HCT116 (cell line): ENCODE measurements around the gene MYCBP2. TPM values are rescaled to one million over a fixed set of nuclear protein-coding genes. Genes with fewer than 3 reads are reported as not detected.

Experiments used
- ATAC-seq: fragments of 200-7000 bp; cut with Tn5 transposase; 2 replicates; pipeline ENCODE4 v1.9.1; 2020; ENCODE audit warnings: mild to moderate bottlenecking, moderate library complexity
- BruUV-seq: library from RNA; stranded (reverse); fragments of 400-500 nt; replicated peaks from 2 replicates; lab custom pipeline; 2021; lab: Mats Ljungman, UMichigan
- CTCF ChIA-PET: fragments of 300-600 bp; sonication (Branson Sonifier 250); formaldehyde crosslinking; loops from one replicate; lab custom pipeline; 2021; ENCODE audit warnings: antibody characterized with exemption; lab: Charles Lee
- POLR2A ChIA-PET: fragments of 300-600, 350-600 bp; sonication (Branson Sonifier 250); formaldehyde crosslinking; loops from one replicate; lab custom pipeline; 2021; ENCODE audit warnings: antibody characterized with exemption; lab: Charles Lee
- RAD21 ChIA-PET, 2 experiments: fragments of 300-600 bp; sonication (Branson Sonifier 250); formaldehyde crosslinking; loops; one replicate each; lab custom pipeline; 2023; ENCODE audit warnings: low total read pairs in 2 of 2; ENCODE audit not compliant: uncharacterized antibody in 2 of 2, unreplicated experiment in 2 of 2, low non-redundant PET in 1 of 2; lab: Charles Lee
- DNase-seq: peaks from one replicate; pipeline ENCODE4 v3.0.0-alpha.2; 2010; ENCODE audit warnings: low read depth, low spot score
- H2AFZ ChIP-seq: fragments of 200-600 bp; shearing (Covaris generic), sonication (generic); 2 replicates; pipeline ENCODE4 v1.6.1; 2017; ENCODE audit warnings: low read depth, mixed run types, mixed read lengths, antibody characterized with exemption, low read length; ENCODE audit not compliant: poor library complexity, severe bottlenecking
- H3K27ac ChIP-seq: 2 replicates; pipeline ENCODE4 v1.5.1; 2012; ENCODE audit warnings: low read depth, low read length
- H3K27me3 ChIP-seq: fragments of 200-600 bp; sonication (generic); 2 replicates; pipeline ENCODE4 v1.6.1; 2016; ENCODE audit warnings: mixed run types, low read length, mixed read lengths; ENCODE audit not compliant: insufficient read depth
- H3K36me3 ChIP-seq, 2 experiments: fragments of 200-500 bp in 1 of 2; fragments of 200-600 bp in 1 of 2; sonication (Bioruptor generic) in 1 of 2; sonication (generic) in 1 of 2; 2 replicates each; pipeline versions ENCODE4 v1.5.1 to v1.6.1; 2014 to 2016; ENCODE audit warnings: low read length in 2 of 2, inconsistent platforms in 1 of 2, mixed read lengths in 1 of 2, mixed run types in 1 of 2; ENCODE audit not compliant: insufficient read depth in 2 of 2, control insufficient read depth in 1 of 2
- H3K4me1 ChIP-seq, 2 experiments: fragments of 200-600 bp in 1 of 2; sonication (generic) in 1 of 2; 2 replicates each; pipeline versions ENCODE4 v1.5.1 to v1.6.1; 2012 to 2017; ENCODE audit warnings: low read length in 2 of 2, inconsistent platforms in 1 of 2, mild to moderate bottlenecking in 1 of 2, mixed read lengths in 1 of 2, mixed run types in 1 of 2, moderate library complexity in 1 of 2; ENCODE audit not compliant: insufficient read depth in 2 of 2, control insufficient read depth in 1 of 2
- H3K4me2 ChIP-seq: fragments of 200-600 bp; sonication (generic); 2 replicates; pipeline ENCODE4 v1.6.1; 2017; ENCODE audit warnings: mixed run types, low read length, mixed read lengths
- H3K4me3 ChIP-seq, 2 experiments: fragments of 200-600 bp in 1 of 2; sonication (generic) in 1 of 2; replicated peaks in 1 of 2; 2 replicates each; pipeline ENCODE4 v1.5.1; 2011 to 2016; ENCODE audit warnings: low read length in 2 of 2, control low read depth in 1 of 2, low read depth in 1 of 2, mild to moderate bottlenecking in 1 of 2, mixed read lengths in 1 of 2, mixed run types in 1 of 2
- H3K79me2 ChIP-seq: fragments of 200-600 bp; sonication (generic); 2 replicates; pipeline ENCODE4 v1.6.1; 2017; ENCODE audit warnings: mild to moderate bottlenecking, mixed run types, low read length, moderate library complexity, mixed read lengths; ENCODE audit not compliant: insufficient read depth
- H3K9ac ChIP-seq: fragments of 200-600 bp; sonication (generic); 2 replicates; pipeline ENCODE4 v1.6.1; 2016; ENCODE audit warnings: low read length, mixed read lengths
- H3K9me2 ChIP-seq: fragments of 200-600 bp; sonication (generic), shearing (Covaris generic); 2 replicates; pipeline ENCODE4 v1.6.1; 2017; ENCODE audit warnings: mixed run types, mild to moderate bottlenecking, moderate library complexity; ENCODE audit not compliant: insufficient read depth
- H3K9me3 ChIP-seq, 2 experiments: fragments of 200-500 bp in 1 of 2; fragments of 200-600 bp in 1 of 2; sonication (Bioruptor generic) in 1 of 2; sonication (generic) in 1 of 2; 2 replicates each; pipeline ENCODE4 v1.6.1; 2014 to 2017; ENCODE audit warnings: low read length in 2 of 2, mixed read lengths in 2 of 2, inconsistent platforms in 1 of 2, low read depth in 1 of 2, mild to moderate bottlenecking in 1 of 2, mixed run types in 1 of 2, moderate library complexity in 1 of 2; ENCODE audit not compliant: control insufficient read depth in 1 of 2, insufficient read depth in 1 of 2
- H4K20me1 ChIP-seq: fragments of 200-600 bp; sonication (generic), shearing (Covaris generic); 2 replicates; pipeline ENCODE4 v1.6.1; 2017; ENCODE audit warnings: mixed run types, mild to moderate bottlenecking, moderate library complexity; ENCODE audit not compliant: insufficient read depth
- CBX3 ChIP-seq: IDR thresholded peaks from 2 replicates; pipeline ENCODE4 v1.6.1; 2012; ENCODE audit warnings: low read depth
- CEBPB ChIP-seq: IDR thresholded peaks from 2 replicates; pipeline ENCODE4 v1.6.1; 2012; ENCODE audit warnings: low read depth
- EGR1 ChIP-seq: IDR thresholded peaks from 2 replicates; pipeline ENCODE4 v1.6.1; 2012; ENCODE audit warnings: low read depth
- EZH2 ChIP-seq: fragments of 200-600 bp; sonication (generic); IDR thresholded peaks from 2 replicates; pipeline ENCODE4 v1.6.1; 2017; ENCODE audit warnings: antibody characterized with exemption, mixed run types
- MAX ChIP-seq: IDR thresholded peaks from 2 replicates; pipeline ENCODE4 v1.6.1; 2012
- POLR2A ChIP-seq: IDR thresholded peaks from 2 replicates; pipeline ENCODE4 v1.7.0; 2011; ENCODE audit warnings: borderline replicate concordance; ENCODE audit not compliant: insufficient read depth, insufficient read length; ENCODE audit errors: extremely low read depth
- POLR2AphosphoS5 ChIP-seq: IDR thresholded peaks from 2 replicates; pipeline ENCODE4 v1.6.1; 2011; ENCODE audit warnings: mild to moderate bottlenecking, low read depth, low read length, moderate library complexity
- RAD21 ChIP-seq: IDR thresholded peaks from 2 replicates; pipeline ENCODE4 v1.6.1; 2012; ENCODE audit warnings: low read depth, mild to moderate bottlenecking
- SIN3A ChIP-seq: IDR thresholded peaks from 2 replicates; pipeline ENCODE4 v1.6.1; 2012; ENCODE audit warnings: low read depth
- SRF ChIP-seq: IDR thresholded peaks from 2 replicates; pipeline ENCODE4 v1.6.1; 2012; ENCODE audit warnings: low read depth
- TCF7L2 ChIP-seq: IDR thresholded peaks from 2 replicates; pipeline ENCODE4 v1.7.0; 2011; ENCODE audit warnings: borderline replicate concordance, inconsistent platforms; ENCODE audit not compliant: insufficient read depth, insufficient read length; ENCODE audit errors: extremely low read depth
- YY1 ChIP-seq: IDR thresholded peaks from 2 replicates; pipeline ENCODE4 v1.6.1; 2011; ENCODE audit warnings: low read length, low read depth, moderate library complexity, mild to moderate bottlenecking; ENCODE audit not compliant: insufficient replicate concordance; ENCODE audit errors: extremely low read depth
- ZNF274 ChIP-seq: fragments of 200-500 bp; sonication (Bioruptor generic); IDR thresholded peaks from 2 replicates; pipeline ENCODE4 v1.6.1; 2014; ENCODE audit warnings: mild to moderate bottlenecking, low read depth, low read length, inconsistent platforms
- intact Hi-C: fragments of 100-400 bp; cut with micrococcal nuclease; formaldehyde crosslinking; loops from 2 replicates; pipeline ENCODE4 v1.10.0; 2022
- total RNA-seq: library from RNA; stranded (reverse); gene quantifications from one replicate; pipeline ENCODE4 v1.2.1, GENCODE V29; 2021; ENCODE audit not compliant: unreplicated experiment
- TF ChIP-seq, protein P1 (sequence below): IDR thresholded peaks from 2 replicates; pipeline ENCODE4 v1.6.1; 2011; ENCODE audit warnings: mild to moderate bottlenecking, low read length, moderate library complexity; ENCODE audit not compliant: insufficient replicate concordance; ENCODE audit errors: extremely low read depth
- TF ChIP-seq, protein P2 (sequence below): IDR thresholded peaks from 2 replicates; pipeline ENCODE4 v1.6.1; 2012
- TF ChIP-seq, protein P3 (sequence below): IDR thresholded peaks from 2 replicates; pipeline ENCODE4 v1.6.1; 2012; ENCODE audit warnings: low read depth

MYCBP2 gene
- total RNA-seq, 1 experiment from 2014 or later = 48.5 TPM

GRCh38 chr13:77176350-77176749 is 150.5 kb downstream of the MYCBP2 start:
- Histone ChIP-seq H3K4me2 (no peak overlapping the region), H2AFZ (no peak overlapping the region), H3K27ac (no peak overlapping the region), H3K4me3 (no peak overlapping the region), H3K36me3 (peaks cover 0 to 21% of the 10 kb centered on the region in 2 experiments; a peak in 3 of 4 replicates), H3K9me2 (no peaks in the 10 kb centered on the region), H3K9me3 (no peaks in the 10 kb centered on the region), H3K27me3 (no peaks in the 10 kb centered on the region), H3K9ac (no peak overlapping the region), H4K20me1 (no peaks in the 10 kb centered on the region), H3K79me2 (no peaks in the 10 kb centered on the region), H3K4me1 (no peaks in the 10 kb centered on the region)
- no peak for DNase-seq
- no peak for TF ChIP-seq MAX
- no peak for TF ChIP-seq SRF
- no peak for TF ChIP-seq RAD21
- TF ChIP-seq EGR1 = no peak
- TF ChIP-seq, protein P1, sequence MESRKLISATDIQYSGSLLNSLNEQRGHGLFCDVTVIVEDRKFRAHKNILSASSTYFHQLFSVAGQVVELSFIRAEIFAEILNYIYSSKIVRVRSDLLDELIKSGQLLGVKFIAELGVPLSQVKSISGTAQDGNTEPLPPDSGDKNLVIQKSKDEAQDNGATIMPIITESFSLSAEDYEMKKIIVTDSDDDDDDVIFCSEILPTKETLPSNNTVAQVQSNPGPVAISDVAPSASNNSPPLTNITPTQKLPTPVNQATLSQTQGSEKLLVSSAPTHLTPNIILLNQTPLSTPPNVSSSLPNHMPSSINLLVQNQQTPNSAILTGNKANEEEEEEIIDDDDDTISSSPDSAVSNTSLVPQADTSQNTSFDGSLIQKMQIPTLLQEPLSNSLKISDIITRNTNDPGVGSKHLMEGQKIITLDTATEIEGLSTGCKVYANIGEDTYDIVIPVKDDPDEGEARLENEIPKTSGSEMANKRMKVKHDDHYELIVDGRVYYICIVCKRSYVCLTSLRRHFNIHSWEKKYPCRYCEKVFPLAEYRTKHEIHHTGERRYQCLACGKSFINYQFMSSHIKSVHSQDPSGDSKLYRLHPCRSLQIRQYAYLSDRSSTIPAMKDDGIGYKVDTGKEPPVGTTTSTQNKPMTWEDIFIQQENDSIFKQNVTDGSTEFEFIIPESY = no peak
- TF ChIP-seq TCF7L2 = no peak
- TF ChIP-seq CBX3 = no peak
- no peak for TF ChIP-seq EZH2
- TF ChIP-seq, protein P2, sequence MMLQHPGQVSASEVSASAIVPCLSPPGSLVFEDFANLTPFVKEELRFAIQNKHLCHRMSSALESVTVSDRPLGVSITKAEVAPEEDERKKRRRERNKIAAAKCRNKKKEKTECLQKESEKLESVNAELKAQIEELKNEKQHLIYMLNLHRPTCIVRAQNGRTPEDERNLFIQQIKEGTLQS = no peak
- no peak for TF ChIP-seq YY1
- TF ChIP-seq ZNF274 = no peak
- no peak for TF ChIP-seq CEBPB
- TF ChIP-seq, protein P3, sequence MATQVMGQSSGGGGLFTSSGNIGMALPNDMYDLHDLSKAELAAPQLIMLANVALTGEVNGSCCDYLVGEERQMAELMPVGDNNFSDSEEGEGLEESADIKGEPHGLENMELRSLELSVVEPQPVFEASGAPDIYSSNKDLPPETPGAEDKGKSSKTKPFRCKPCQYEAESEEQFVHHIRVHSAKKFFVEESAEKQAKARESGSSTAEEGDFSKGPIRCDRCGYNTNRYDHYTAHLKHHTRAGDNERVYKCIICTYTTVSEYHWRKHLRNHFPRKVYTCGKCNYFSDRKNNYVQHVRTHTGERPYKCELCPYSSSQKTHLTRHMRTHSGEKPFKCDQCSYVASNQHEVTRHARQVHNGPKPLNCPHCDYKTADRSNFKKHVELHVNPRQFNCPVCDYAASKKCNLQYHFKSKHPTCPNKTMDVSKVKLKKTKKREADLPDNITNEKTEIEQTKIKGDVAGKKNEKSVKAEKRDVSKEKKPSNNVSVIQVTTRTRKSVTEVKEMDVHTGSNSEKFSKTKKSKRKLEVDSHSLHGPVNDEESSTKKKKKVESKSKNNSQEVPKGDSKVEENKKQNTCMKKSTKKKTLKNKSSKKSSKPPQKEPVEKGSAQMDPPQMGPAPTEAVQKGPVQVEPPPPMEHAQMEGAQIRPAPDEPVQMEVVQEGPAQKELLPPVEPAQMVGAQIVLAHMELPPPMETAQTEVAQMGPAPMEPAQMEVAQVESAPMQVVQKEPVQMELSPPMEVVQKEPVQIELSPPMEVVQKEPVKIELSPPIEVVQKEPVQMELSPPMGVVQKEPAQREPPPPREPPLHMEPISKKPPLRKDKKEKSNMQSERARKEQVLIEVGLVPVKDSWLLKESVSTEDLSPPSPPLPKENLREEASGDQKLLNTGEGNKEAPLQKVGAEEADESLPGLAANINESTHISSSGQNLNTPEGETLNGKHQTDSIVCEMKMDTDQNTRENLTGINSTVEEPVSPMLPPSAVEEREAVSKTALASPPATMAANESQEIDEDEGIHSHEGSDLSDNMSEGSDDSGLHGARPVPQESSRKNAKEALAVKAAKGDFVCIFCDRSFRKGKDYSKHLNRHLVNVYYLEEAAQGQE = no peak
- TF ChIP-seq SIN3A = no peak
- no peak for TF ChIP-seq POLR2AphosphoS5
- no peak for TF ChIP-seq POLR2A
- ChIA-PET POLR2A (no interaction called here), CTCF (no interaction called here), RAD21 (no interaction called here)
- no TSS peak for BruUV-seq
- intact Hi-C loops = no loop called here
- ATAC-seq = no peak
